Endothelial cell (in vitro differentiated cells): ENCODE measurements around the gene STXBP5L. TPM values are rescaled to one million over a fixed set of nuclear protein-coding genes. Genes with fewer than 3 reads are reported as not detected.
"Not testable (repeated sequence)": the region's sequence is repeated elsewhere in the genome, so short reads cannot be mapped to it uniquely, and the experiment has no call there.

Experiments used
- DNase-seq: peaks from one replicate; pipeline ENCODE4 v3.0.0; 2021; ENCODE audit warnings: low spot score
- H3K27ac Mint-ChIP-seq: one replicate; pipeline ENCODE4 v1.8.0; 2021; ENCODE audit warnings: mixed read lengths, inconsistent platforms; ENCODE audit not compliant: unreplicated experiment
- H3K27me3 Mint-ChIP-seq: one replicate; pipeline ENCODE4 v1.8.0; 2021; ENCODE audit warnings: mild to moderate bottlenecking, moderate library complexity, mixed read lengths, inconsistent platforms; ENCODE audit not compliant: unreplicated experiment
- H3K36me3 Mint-ChIP-seq: one replicate; pipeline ENCODE4 v1.8.0; 2021; ENCODE audit warnings: mild to moderate bottlenecking, low read depth, mixed read lengths, inconsistent platforms; ENCODE audit not compliant: unreplicated experiment
- H3K4me1 Mint-ChIP-seq: one replicate; pipeline ENCODE4 v1.8.0; 2021; ENCODE audit warnings: mild to moderate bottlenecking, mixed read lengths, inconsistent platforms; ENCODE audit not compliant: unreplicated experiment
- H3K4me3 Mint-ChIP-seq: one replicate; pipeline ENCODE4 v1.8.0; 2021; ENCODE audit warnings: mild to moderate bottlenecking, mixed read lengths, inconsistent platforms; ENCODE audit not compliant: unreplicated experiment
- H3K9me3 Mint-ChIP-seq: one replicate; pipeline ENCODE4 v1.8.0; 2021; ENCODE audit warnings: mixed read lengths, inconsistent platforms; ENCODE audit not compliant: unreplicated experiment
- CTCF ChIP-seq: fragments of 200-600 bp; sonication (generic); IDR thresholded peaks from one replicate; pipeline ENCODE4 v1.5.0; 2021; ENCODE audit warnings: antibody characterized with exemption; ENCODE audit not compliant: unreplicated experiment
- total RNA-seq: library from RNA; stranded (reverse); fragmentation: NEBNext Ultra II Directional; extraction: Animal tissue kit (Norgen Biotek cat#: 25700); gene quantifications from one replicate; pipeline ENCODE4 v1.2.1, GENCODE V29; 2021; ENCODE audit not compliant: unreplicated experiment

The STXBP5L gene
- total RNA-seq, 1 donor from 2014 or later = 14.6 TPM

GRCh38 chr3:121155028-121155427 lies 247.0 kb downstream of the STXBP5L start:
- H3K27ac Mint-ChIP-seq = no peak overlapping the region
- no peak for TF ChIP-seq CTCF
- peaks cover 1% of the 10 kb centered on the region for H3K27me3 Mint-ChIP-seq
- no peak overlapping the region for H3K4me3 Mint-ChIP-seq
- no peaks in the 10 kb centered on the region for H3K36me3 Mint-ChIP-seq
- no peaks in the 10 kb centered on the region for H3K4me1 Mint-ChIP-seq
- no peak for DNase-seq
- no peaks in the 10 kb centered on the region for H3K9me3 Mint-ChIP-seq

- TF ChIP-seq CTCF = no peak
- Mint-ChIP-seq H3K4me1 (no peaks in the 10 kb centered on the region), H3K4me3 (no peak overlapping the region), H3K27ac (no peak overlapping the region), H3K36me3 (peaks cover 22% of the 10 kb centered on the region), H3K9me3 (no peaks in the 10 kb centered on the region), H3K27me3 (peaks cover 1% of the 10 kb centered on the region)
- no peak for DNase-seq
Measured at GRCh38 chr3:121165397-121165837, 257.4 kb downstream of the STXBP5L start.

GRCh38 chr3:121167374-121168139 lies 259.6 kb downstream of the STXBP5L start:
- H3K36me3 Mint-ChIP-seq = peaks cover 35% of the 10 kb centered on the region
- H3K27me3 Mint-ChIP-seq = peaks cover 1% of the 10 kb centered on the region
- H3K4me3 Mint-ChIP-seq = no peak overlapping the region
- H3K9me3 Mint-ChIP-seq = peaks cover 8% of the 10 kb centered on the region
- no peak for TF ChIP-seq CTCF
- no peak for DNase-seq
- H3K4me1 Mint-ChIP-seq = no peaks in the 10 kb centered on the region
- no peak overlapping the region for H3K27ac Mint-ChIP-seq

GRCh38 chr3:121175083-121175482 lies 267.1 kb downstream of the STXBP5L start:
- H3K9me3 Mint-ChIP-seq = peaks cover 20% of the 10 kb centered on the region
- H3K4me3 Mint-ChIP-seq = no peak overlapping the region
- H3K4me1 Mint-ChIP-seq = no peaks in the 10 kb centered on the region
- DNase-seq = no peak
- no peak for TF ChIP-seq CTCF
- peaks cover 29% of the 10 kb centered on the region for H3K36me3 Mint-ChIP-seq
- H3K27ac Mint-ChIP-seq = no peak overlapping the region
- H3K27me3 Mint-ChIP-seq = no peaks in the 10 kb centered on the region

- not testable (repeated sequence) for H3K27me3 Mint-ChIP-seq, H3K27ac Mint-ChIP-seq, H3K4me3 Mint-ChIP-seq, DNase-seq, H3K4me1 Mint-ChIP-seq
- Mint-ChIP-seq H3K9me3 (peaks cover 22% of the 10 kb centered on the region), H3K36me3 (peaks cover 41% of the 10 kb centered on the region)
Measured at GRCh38 chr3:121190626-121191025, 282.6 kb downstream of the STXBP5L start.
